ENCODE measurements around the gene ANGPTL2. TPM values are rescaled to one million over a fixed set of nuclear protein-coding genes. Genes with fewer than 3 reads are reported as not detected.

ANGPTL2 gene
- total and polyA plus RNA-seq, 2 of the 4 experiments (the other 2 are of a cell fraction) = 9.5 to 25.1 TPM

- Histone ChIP-seq H3K23ac (ENCODE audit: low read depth, low read length) (no peak overlapping the region), H3K4me3 (ENCODE audit: insufficient read depth, low read depth, low read length) (no peak overlapping the region), H2BK5ac (ENCODE audit: low read depth, low read length, poor library complexity, severe bottlenecking) (no peak overlapping the region), H3K9me1 (ENCODE audit: insufficient read depth, low read length) (no peaks in the 10 kb centered on the region), H2AK9ac (replicated peaks; ENCODE audit: low read depth, low read length, poor library complexity) (no peak overlapping the region), H4K91ac (ENCODE audit: insufficient read depth, low read depth, low read length) (no peak overlapping the region), H2BK20ac (ENCODE audit: low read depth, low read length) (no peak overlapping the region), H4K8ac (ENCODE audit: low read depth in 2 of 2, low read length in 2 of 2) (no peak overlapping the region), H3K27ac (ENCODE audit: insufficient read depth, low read length) (no peak overlapping the region), H3K27me3 (ENCODE audit: control insufficient read depth, insufficient read depth, low read length) (no peaks in the 10 kb centered on the region), H3K56ac (ENCODE audit: extremely low read depth, insufficient read depth, low read length) (no peak overlapping the region), H2AFZ (replicated peaks; ENCODE audit: low read length, poor library complexity) (no peak overlapping the region), H3K79me1 (ENCODE audit: low read depth in 1 of 2, low read length in 2 of 2) (no peaks in the 10 kb centered on the region), H2AK5ac (ENCODE audit: low read depth, low read length) (no peak overlapping the region), H2BK15ac (ENCODE audit: low read depth, low read length) (no peak overlapping the region), H4K20me1 (ENCODE audit: insufficient read depth, low read length) (no peaks in the 10 kb centered on the region), H3K36me3 (ENCODE audit: control insufficient read depth, insufficient read depth, low read length) (peaks cover 73% of the 10 kb centered on the region), H2BK120ac (ENCODE audit: low read depth, low read length) (no peak overlapping the region), H3K9ac (ENCODE audit: low read depth, low read length) (no peak overlapping the region), H3K4ac (ENCODE audit: low read depth, low read length) (no peak overlapping the region), H3K9me3 (ENCODE audit: control insufficient read depth, insufficient read depth, low read length) (no peaks in the 10 kb centered on the region), H3K4me2 (ENCODE audit: low read depth, low read length) (no peak overlapping the region), H3K14ac (replicated peaks; ENCODE audit: low read depth, low read length) (no peak overlapping the region), H4K5ac (ENCODE audit: low read depth, low read length) (no peak overlapping the region), H3K4me1 (ENCODE audit: control insufficient read depth, insufficient read depth, low read length) (no peaks in the 10 kb centered on the region), H3K18ac (ENCODE audit: low read depth, low read length) (no peak overlapping the region)
- WGBS, 2 experiments (ENCODE audit: extremely low coverage in 2 of 2, insufficient read length in 1 of 2) = 100% methylated on average over 2 of the region's 17 CpGs; no CpG with 5 or more reads in 1 of the 2 experiments
- ATAC-seq (ENCODE audit: low read depth) (no peak), DNase-seq (no peak)
- intact Hi-C loops (cut with micrococcal nuclease) = no loop called here
- TF ChIP-seq CTCF (conservative IDR thresholded peaks at IDR 0.05; ENCODE audit: low read depth, low read length) (no peak), RCOR1 (IDR thresholded peaks at IDR 0.05; ENCODE audit: insufficient replicate concordance, low read length) (no peak), RAD21 (IDR thresholded peaks at IDR 0.05; ENCODE audit: low read length) (no peak), CEBPB (IDR thresholded peaks at IDR 0.05; ENCODE audit: low read depth, low read length) (no peak), RFX5 (IDR thresholded peaks at IDR 0.05; ENCODE audit: low read depth, low read length) (no peak), SMC3 (IDR thresholded peaks at IDR 0.05; ENCODE audit: low read depth, low read length) (no peak), BHLHE40 (IDR thresholded peaks at IDR 0.05; ENCODE audit: low read depth, low read length) (no peak)
- dilution Hi-C loops (cut with HindIII; ENCODE audit: low sequenced_read_pairs, unreplicated experiment) = no loop called here
- POLR2A ChIA-PET (ENCODE audit: unreplicated experiment) = no interaction called here
- BruUV-seq (replicated peaks) = no TSS peak
- CTCF ChIA-PET = no interaction called here
- in situ Hi-C loops (cut with MboI; ENCODE audit: low sequenced_read_pairs) = no loop called here
Observed at GRCh38 chr9:127093319-127094020, 29.0 kb downstream of the ANGPTL2 start.
